Right renal cortex interstitium (tissue), 3 donors: Measurements from ENCODE around the gene AGBL4. TPM values are rescaled to one million over a fixed set of nuclear protein-coding genes. Genes with fewer than 3 reads are reported as not detected.

Experiments
- DNase-seq, 3 donors: peaks; one replicate each; pipeline ENCODE4 v3.0.0-alpha.2; 2013; ENCODE audit warnings: low read depth in 3 of 3, low spot score in 2 of 3
- polyA plus RNA-seq, 3 donors: library from polyadenylated mRNA; unstranded; fragments of 120-200 nt; gene quantifications; one replicate each; pipeline ENCODE4 v1.2.1, GENCODE V29; 2013; ENCODE audit not compliant: insufficient read length in 3 of 3

Gene AGBL4
- polyA plus RNA-seq, 3 donors = 1.1 to 1.3 (median 1.3) TPM

- no peak for DNase-seq
Observed at GRCh38 chr1:48674641-48675040, 1349.1 kb downstream of the AGBL4 start.

- no peak for DNase-seq
Observed at GRCh38 chr1:48673332-48674105, 1350.2 kb downstream of the AGBL4 start.

GRCh38 chr1:48671578-48671977 lies 1352.2 kb downstream of the AGBL4 start:
- no peak for DNase-seq

DNA sequence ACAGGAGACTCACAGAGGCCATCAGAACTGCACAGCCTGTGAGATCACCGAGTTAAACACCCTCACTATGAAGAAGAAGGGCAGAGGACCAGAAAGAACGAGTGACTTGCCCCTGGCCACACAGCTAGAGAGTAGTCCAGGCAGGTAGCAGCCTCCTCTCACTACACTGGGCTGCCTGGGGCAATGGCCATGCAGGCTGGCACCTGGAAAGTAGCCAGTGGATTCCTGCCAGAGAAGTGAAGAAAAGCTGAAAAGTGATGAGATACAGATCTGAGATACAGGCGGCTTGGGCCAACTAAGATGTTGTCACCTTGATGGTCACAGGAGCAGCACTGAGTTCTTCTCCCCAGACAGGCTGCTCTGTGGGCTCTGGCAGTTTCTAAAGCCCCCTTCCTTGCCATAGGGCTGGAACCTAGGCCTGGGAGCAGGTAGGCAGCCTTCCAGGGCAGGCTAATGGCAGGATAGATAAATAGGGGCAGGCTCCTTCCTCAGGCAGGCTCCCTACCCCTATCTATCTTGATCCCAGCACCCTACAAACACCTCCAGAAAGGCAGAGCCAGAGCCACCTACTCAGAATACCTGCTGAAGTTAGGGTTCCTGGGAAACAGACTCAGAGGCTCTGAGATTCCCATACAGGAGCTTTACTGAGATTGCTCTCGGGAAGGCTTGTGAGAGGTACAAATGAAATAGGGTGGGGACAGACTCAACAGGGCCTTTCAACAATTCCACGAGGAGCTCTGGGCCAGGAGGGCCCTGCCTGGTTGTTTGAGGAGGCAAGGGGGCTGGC lies 1353.3 kb downstream of the AGBL4 start:
- DNase-seq = no peak

DNA sequence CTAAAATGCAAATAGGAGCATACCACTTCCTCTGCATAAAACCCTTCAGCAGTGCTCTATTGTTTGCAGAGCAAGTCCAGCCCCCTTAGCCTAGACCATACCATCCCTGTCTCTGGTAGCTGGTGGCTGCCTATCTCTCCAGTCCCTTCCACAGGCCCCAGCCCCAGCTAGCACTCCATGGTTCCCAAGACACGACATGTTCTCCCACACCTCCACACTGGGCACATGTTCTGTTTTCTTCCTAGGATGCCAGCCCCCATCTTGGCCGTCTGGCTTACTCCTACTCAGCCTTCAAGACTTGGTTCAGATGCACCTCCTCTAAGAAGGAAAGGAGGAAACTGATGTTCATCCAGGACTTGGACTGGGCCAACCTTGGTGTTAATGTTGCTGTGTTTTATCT lies 1355.4 kb downstream of the AGBL4 start:
- no peak for DNase-seq

DNA sequence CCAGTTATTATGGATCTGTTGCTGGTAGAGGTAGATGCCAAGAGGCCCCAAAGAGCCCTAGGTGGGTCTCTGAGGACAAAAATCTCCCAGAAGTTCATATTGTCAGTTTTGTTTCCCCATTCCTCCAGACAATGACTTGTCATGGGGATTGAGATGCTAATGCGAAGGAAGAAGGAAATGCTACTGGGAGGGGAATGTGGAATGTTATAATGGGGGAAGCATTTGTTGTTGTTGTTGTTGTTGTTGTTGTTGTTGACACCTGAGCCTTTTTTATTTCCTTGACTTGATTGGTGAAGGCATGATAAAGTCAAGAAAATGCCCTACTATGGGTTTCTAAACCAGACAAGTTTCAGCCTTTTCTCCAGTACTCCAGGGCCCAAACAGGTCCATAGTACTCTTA lies 1356.0 kb downstream of the AGBL4 start:
- DNase-seq = no peak

GRCh38 chr1:48665708-48666407 lies 1357.9 kb downstream of the AGBL4 start:
- DNase-seq = no peak

DNA sequence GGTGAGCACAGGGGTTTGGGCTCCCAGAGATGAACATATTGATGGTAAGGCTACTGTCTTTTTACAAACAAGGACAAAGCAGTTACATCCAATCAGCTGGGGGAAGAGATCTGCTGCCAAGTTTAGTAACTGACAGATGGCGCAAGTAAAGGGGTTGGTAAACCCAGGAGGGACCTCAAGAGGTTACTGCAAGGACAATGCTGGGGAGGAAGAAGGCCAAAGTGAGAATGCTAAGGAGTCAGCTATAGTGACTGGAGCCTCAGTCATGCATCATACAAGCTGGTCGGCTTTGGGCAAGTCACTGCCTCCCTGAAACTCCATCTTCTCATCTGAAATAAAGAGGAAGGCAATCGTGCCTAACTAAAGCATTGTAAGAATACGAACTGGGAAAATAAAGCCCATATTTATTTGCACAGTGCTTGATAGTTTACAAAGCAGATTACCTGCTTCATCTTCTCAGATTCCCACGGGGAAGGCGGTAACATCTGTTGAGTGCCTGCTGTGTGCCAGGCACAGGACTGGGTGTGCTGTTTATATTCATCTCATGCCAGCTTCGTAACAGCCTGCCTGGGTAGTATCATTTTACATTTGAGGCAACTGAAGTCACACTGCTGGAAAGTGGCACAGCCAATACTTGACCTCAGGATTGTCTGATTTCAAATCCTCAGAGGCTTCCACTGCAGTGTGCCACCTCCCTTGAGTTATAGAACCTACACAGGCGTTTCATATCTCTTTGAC lies 1361.9 kb downstream of the AGBL4 start:
- DNase-seq = no peak

- DNase-seq = no peak
Observed at GRCh38 chr1:48659801-48660200, 1364.0 kb downstream of the AGBL4 start.

DNA sequence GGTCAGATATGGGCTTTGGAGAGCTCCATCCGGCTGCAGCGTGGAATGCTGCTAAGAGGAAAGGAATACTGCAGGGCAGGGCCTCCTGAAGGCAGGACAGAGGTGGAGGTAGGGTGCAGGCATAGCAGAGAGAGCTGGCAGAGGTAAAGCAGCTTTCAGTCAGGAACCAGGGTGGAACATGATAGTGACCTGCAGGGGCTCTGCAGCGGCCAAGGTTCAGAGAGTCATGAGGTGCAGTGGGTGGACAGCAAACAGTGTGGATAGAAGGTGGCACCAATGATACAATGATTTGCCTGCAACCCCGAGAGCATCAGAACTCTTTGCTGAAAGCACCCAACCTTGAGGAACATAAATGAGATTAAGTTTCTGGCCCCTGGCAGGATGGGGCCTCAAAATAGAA lies 1366.3 kb downstream of the AGBL4 start:
- no peak for DNase-seq

GRCh38 chr1:48654606-48655210 lies 1369.0 kb downstream of the AGBL4 start:
- no peak for DNase-seq

DNA sequence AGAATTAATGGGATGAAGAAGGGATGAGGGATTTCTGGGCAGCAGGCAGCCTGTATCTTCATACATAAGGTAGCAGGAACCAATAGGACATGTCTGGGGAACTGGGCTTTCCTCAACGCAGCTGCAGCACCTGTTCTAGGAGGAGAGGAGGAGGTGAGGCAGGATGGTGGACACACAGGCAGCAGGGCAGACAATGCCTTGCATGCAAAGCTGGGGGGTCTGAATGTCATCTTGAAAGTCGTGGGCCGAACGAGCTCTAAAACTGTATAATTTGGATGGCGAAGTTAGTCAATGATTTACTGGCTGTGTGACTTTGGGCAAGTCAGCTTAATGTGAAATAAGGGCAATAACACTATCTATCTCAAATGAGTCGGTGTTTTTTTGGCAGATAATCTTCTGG lies 1371.4 kb downstream of the AGBL4 start:
- no peak for DNase-seq

DNA sequence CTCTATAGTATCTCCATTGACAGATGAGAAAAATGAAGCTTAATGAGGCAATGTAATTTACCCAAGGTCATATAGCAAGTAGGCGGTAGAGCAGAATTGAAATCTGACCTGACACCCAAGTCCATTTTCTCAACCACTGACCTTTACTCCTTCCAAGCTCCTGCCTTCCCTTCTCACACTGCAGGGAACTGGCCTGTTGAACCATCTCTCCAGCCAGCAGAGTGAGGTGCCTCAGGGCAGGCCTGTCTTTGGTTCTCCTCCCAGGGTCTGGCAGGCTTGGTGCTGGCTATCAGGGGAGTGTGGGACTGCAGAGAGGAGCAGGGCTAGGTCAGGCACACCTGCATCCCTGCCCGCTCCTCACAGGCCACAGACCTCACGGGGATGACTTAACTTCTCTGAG lies 1373.9 kb downstream of the AGBL4 start:
- no peak for DNase-seq

DNA sequence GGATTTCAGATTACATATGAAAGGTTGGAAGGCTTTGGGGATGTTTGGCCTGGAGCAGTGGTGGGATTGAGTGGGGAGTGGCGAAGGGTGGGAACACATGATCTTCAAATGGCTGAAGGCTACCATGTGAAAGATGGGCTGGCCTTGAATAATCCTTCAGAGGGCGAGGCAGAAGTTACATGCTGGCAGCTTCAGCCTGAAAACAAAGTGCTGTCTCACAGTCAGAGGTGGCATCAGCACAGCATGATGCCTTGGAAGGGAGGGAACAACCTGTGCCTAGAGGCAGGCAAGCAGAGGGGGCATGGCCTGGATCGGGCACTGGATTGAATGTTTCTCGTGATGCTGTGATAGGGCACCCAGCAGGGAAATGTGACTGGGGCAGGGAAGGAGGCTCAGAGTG lies 1377.9 kb downstream of the AGBL4 start:
- DNase-seq = no peak

GRCh38 chr1:48644905-48645605 lies 1378.7 kb downstream of the AGBL4 start:
- no peak for DNase-seq

- DNase-seq = no peak
Observed at GRCh38 chr1:48644190-48644900, 1379.4 kb downstream of the AGBL4 start.

GRCh38 chr1:48643193-48643592 lies 1380.6 kb downstream of the AGBL4 start:
- no peak for DNase-seq

DNA sequence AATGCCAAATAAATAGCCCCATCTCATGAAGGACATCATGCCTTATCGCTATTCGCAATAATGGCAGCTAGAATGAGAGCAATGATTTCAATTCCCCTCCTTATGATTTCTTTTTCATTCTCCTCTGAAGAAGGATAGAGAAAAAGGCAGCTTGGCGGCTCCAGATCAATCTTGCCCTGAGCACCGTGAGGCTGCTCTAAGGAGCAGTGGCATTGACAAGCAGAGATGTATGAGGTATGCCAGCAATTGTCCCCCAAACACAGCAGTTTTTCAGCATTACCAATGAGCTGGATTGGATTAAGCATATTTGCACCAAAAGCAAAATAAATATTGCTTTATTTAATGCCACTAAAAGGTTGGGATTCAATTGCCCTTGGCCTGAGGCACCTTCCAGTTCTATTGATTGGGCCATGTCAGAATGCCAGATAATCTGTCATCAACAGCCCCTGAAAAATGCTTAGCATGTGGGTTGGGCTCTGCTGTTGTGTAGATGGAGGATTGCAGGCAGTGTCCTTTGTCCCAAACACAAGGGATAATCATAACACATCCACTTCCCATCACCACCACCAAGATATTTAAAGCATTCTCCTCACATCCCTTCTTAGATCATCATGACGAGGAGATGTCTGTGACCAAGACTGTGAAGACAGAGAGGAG lies 1382.8 kb downstream of the AGBL4 start:
- no peak for DNase-seq

DNA sequence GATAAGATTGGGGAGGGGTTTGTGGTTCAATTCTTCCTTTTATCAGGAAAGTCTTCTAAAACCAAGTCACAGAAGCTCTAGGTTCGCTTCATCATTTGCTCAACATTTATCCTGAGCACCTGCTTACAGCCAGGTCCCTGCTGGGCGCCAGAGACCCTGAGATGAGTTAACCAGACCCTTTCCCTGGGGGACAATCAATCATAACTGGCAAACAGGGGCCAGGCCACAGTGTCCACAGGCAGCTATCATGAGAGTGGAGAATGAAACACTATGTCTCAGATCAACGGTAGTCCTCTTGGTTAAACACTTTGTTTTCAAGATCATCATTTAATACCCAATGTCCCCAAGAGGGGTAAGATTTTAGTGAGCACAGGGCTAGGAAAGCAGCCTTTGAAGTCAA lies 1393.9 kb downstream of the AGBL4 start:
- DNase-seq = no peak
